ENCODE results near the gene ST6GALNAC3.

The ST6GALNAC3 gene

GRCh38 chr1:76059451-76059850, 15.1 kb upstream of the ST6GALNAC3 start:
- Mint-ChIP-seq H3K27me3 (peaks cover 6% of the 10 kb centered on the region), H3K36me3 (no peaks in the 10 kb centered on the region), H3K4me1 (no peaks in the 10 kb centered on the region), H3K4me3 (no peak overlapping the region), H3K27ac (no peak overlapping the region), H3K9me3 (no peaks in the 10 kb centered on the region)

- H3K27ac Mint-ChIP-seq = no peak overlapping the region
- H3K9me3 Mint-ChIP-seq = no peaks in the 10 kb centered on the region
- no peak overlapping the region for H3K4me3 Mint-ChIP-seq
- H3K36me3 Mint-ChIP-seq = no peaks in the 10 kb centered on the region
- H3K4me1 Mint-ChIP-seq = no peaks in the 10 kb centered on the region
- H3K27me3 Mint-ChIP-seq = peaks cover 3% of the 10 kb centered on the region
Observed at GRCh38 chr1:76065270-76065669, 9.3 kb upstream of the ST6GALNAC3 start.

DNA sequence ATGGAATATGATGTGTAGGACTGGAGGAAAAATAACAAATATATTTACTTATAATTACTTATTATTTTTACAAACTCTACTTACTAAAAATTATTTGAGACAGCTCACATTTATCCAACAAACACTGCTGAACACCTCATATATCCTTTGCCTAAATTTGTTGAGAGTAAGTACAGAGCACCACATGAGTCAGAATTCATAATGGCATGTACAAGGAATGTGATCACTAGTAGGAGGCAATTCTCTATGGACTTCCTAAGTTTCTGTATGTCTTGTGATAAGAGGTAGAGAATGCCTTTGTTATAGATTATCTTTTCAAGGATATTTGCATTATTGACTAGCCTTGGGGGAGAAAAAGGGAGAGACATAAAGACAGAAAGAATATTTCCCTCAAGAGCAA, 8.2 kb upstream of the ST6GALNAC3 start:
- no peaks in the 10 kb centered on the region for H3K9me3 Mint-ChIP-seq

DNA sequence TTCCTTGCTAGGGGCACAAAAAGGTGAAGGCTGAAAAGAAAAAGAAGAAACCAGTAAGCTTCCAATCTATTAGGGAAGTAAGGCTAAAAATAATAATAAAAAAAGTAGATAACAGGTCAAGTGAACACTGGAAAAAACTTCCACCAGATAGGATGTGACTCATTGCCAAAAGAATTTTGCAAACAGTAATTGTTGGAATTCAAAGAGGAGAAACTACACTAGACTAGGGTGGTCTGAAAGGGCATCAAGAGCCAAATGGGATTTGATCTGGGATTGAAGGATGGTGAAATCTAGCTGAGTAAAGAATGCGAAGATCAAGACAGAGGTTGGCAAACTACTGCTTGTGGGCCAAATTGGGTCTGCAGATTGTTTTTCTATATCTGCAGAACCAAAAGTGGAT, 6.0 kb upstream of the ST6GALNAC3 start:
- Mint-ChIP-seq H3K27ac (no peak overlapping the region), H3K4me3 (no peak overlapping the region), H3K36me3 (no peaks in the 10 kb centered on the region), H3K9me3 (no peaks in the 10 kb centered on the region), H3K27me3 (peaks cover 3% of the 10 kb centered on the region), H3K4me1 (peaks cover 2% of the 10 kb centered on the region)

More for the DNA sequence above, 8.2 kb upstream of the ST6GALNAC3 start:
- Mint-ChIP-seq H3K27ac (no peak overlapping the region), H3K4me3 (no peak overlapping the region), H3K4me1 (no peaks in the 10 kb centered on the region), H3K27me3 (peaks cover 3% of the 10 kb centered on the region), H3K36me3 (no peaks in the 10 kb centered on the region)

DNA sequence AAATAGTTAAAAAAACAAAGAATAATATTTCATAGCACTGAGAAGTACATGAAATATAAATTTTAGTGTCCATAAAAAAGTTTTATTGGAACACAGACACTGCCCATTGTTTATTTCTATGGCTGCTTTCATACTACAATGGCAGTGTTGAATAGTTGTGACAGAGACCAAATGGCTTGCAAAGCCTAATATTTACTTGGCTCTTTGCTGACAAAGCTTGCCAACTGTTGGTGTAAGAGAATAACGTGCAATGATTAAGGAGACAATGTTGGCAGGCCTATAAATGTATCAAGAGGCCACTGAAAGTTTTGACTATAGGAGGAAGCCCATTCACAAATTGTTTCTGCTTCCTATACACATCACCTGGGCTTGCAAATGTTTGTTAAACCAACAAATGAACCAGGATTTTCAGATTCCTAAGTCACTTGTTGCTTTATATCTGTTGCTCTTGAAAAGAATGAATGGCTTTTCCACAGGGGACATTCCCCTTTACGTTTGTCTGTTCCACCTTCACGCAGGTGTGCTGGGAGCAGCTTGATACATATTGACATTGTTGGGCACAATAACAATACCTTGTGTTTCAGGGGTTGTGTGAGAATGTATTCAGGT, 5.5 kb upstream of the ST6GALNAC3 start:
- peaks cover 7% of the 10 kb centered on the region for H3K4me1 Mint-ChIP-seq
- no peak overlapping the region for H3K27ac Mint-ChIP-seq
- H3K4me3 Mint-ChIP-seq = no peak overlapping the region
- H3K27me3 Mint-ChIP-seq = peaks cover 1% of the 10 kb centered on the region
- H3K36me3 Mint-ChIP-seq = no peaks in the 10 kb centered on the region
- H3K9me3 Mint-ChIP-seq = no peaks in the 10 kb centered on the region

DNA sequence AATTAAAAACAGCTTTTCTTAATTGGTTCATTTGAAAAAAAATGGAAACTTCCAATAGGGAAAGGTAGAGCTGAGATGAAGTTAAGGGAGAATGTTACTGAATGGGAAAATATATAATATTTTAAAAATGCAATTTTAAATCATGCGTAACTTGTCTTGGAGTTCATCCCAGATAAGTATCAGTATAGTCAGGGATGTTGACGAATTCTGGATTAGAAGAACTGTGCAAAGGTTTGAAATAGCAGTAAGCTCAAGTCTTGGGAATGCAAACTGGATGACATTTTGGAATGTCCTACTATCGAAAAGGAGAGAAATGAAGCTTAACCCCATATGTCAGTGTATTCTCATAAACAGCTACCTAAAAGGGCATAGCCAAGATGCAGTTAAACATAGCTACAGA, 4.0 kb upstream of the ST6GALNAC3 start:
- Mint-ChIP-seq H3K27me3 (no peaks in the 10 kb centered on the region), H3K27ac (no peak overlapping the region), H3K4me1 (peaks cover 18% of the 10 kb centered on the region), H3K36me3 (no peaks in the 10 kb centered on the region), H3K4me3 (no peak overlapping the region), H3K9me3 (no peaks in the 10 kb centered on the region)

- Mint-ChIP-seq H3K4me3 (no peak overlapping the region), H3K27ac (no peak overlapping the region), H3K9me3 (no peaks in the 10 kb centered on the region), H3K36me3 (no peaks in the 10 kb centered on the region), H3K4me1 (peaks cover 27% of the 10 kb centered on the region), H3K27me3 (no peaks in the 10 kb centered on the region)
Observed at GRCh38 chr1:76073481-76073880, 1.1 kb upstream of the ST6GALNAC3 start.

- no peaks in the 10 kb centered on the region for H3K27me3 Mint-ChIP-seq
- no peaks in the 10 kb centered on the region for H3K36me3 Mint-ChIP-seq
- H3K27ac Mint-ChIP-seq = no peak overlapping the region
Observed at GRCh38 chr1:76075188-76075489, 593 bp downstream of the ST6GALNAC3 start.

DNA sequence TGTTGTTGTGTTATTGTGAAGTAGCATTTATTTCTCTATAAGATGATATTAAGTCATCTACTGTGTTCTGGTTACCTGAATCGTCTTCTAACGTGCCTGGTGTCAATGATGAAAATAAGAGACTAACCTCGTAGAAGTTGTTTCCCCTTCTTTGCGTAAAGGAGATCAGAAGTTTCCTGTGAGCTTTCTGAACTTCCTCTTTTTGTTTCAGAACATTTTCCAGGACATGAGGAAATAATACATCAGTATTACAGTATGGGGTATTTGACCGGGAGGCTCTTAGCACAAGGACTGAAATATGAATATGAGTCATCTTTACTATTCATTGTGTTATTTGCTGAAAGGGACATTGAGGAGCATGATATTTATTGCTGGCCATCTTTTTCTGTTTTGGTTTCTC, 1.3 kb downstream of the ST6GALNAC3 start:
- H3K27ac Mint-ChIP-seq = no peak overlapping the region
- no peaks in the 10 kb centered on the region for H3K27me3 Mint-ChIP-seq
- H3K36me3 Mint-ChIP-seq = no peaks in the 10 kb centered on the region
- no peaks in the 10 kb centered on the region for H3K9me3 Mint-ChIP-seq
- H3K4me3 Mint-ChIP-seq = peak overlapping the region; percentile 91
- peaks cover 27% of the 10 kb centered on the region for H3K4me1 Mint-ChIP-seq

More at GRCh38 chr1:76075188-76075489, 593 bp downstream of the ST6GALNAC3 start:
- Mint-ChIP-seq H3K4me3 (peak overlapping the region; percentile 91), H3K9me3 (no peaks in the 10 kb centered on the region), H3K4me1 (peaks cover 27% of the 10 kb centered on the region)

- H3K4me3 Mint-ChIP-seq = no peak overlapping the region
- H3K27ac Mint-ChIP-seq = no peak overlapping the region
- H3K4me1 Mint-ChIP-seq = peaks cover 16% of the 10 kb centered on the region
Observed at GRCh38 chr1:76079475-76080227, 5.1 kb downstream of the ST6GALNAC3 start.

GRCh38 chr1:76080552-76081079, 6.1 kb downstream of the ST6GALNAC3 start:
- H3K9me3 Mint-ChIP-seq = no peaks in the 10 kb centered on the region
- H3K27ac Mint-ChIP-seq = no peak overlapping the region
- no peaks in the 10 kb centered on the region for H3K27me3 Mint-ChIP-seq
- H3K4me1 Mint-ChIP-seq = peaks cover 8% of the 10 kb centered on the region
- H3K4me3 Mint-ChIP-seq = no peak overlapping the region
- no peaks in the 10 kb centered on the region for H3K36me3 Mint-ChIP-seq

More at GRCh38 chr1:76079475-76080227, 5.1 kb downstream of the ST6GALNAC3 start:
- H3K9me3 Mint-ChIP-seq = no peaks in the 10 kb centered on the region
- no peaks in the 10 kb centered on the region for H3K36me3 Mint-ChIP-seq
- H3K27me3 Mint-ChIP-seq = no peaks in the 10 kb centered on the region

GRCh38 chr1:76082062-76082461, 7.5 kb downstream of the ST6GALNAC3 start:
- H3K27me3 Mint-ChIP-seq = no peaks in the 10 kb centered on the region
- H3K27ac Mint-ChIP-seq = no peak overlapping the region
- H3K4me1 Mint-ChIP-seq = no peaks in the 10 kb centered on the region
- H3K9me3 Mint-ChIP-seq = no peaks in the 10 kb centered on the region
- no peak overlapping the region for H3K4me3 Mint-ChIP-seq
- H3K36me3 Mint-ChIP-seq = no peaks in the 10 kb centered on the region

GRCh38 chr1:76083189-76083588, 8.6 kb downstream of the ST6GALNAC3 start:
- H3K27me3 Mint-ChIP-seq = no peaks in the 10 kb centered on the region
- no peak overlapping the region for H3K27ac Mint-ChIP-seq
- no peaks in the 10 kb centered on the region for H3K9me3 Mint-ChIP-seq
- no peaks in the 10 kb centered on the region for H3K4me1 Mint-ChIP-seq
- no peak overlapping the region for H3K4me3 Mint-ChIP-seq
- no peaks in the 10 kb centered on the region for H3K36me3 Mint-ChIP-seq

- Mint-ChIP-seq H3K36me3 (no peaks in the 10 kb centered on the region), H3K27ac (no peak overlapping the region), H3K9me3 (no peaks in the 10 kb centered on the region), H3K4me3 (no peak overlapping the region), H3K27me3 (peaks cover 1% of the 10 kb centered on the region), H3K4me1 (no peaks in the 10 kb centered on the region)
Observed at GRCh38 chr1:76084029-76084627, 9.6 kb downstream of the ST6GALNAC3 start.

DNA sequence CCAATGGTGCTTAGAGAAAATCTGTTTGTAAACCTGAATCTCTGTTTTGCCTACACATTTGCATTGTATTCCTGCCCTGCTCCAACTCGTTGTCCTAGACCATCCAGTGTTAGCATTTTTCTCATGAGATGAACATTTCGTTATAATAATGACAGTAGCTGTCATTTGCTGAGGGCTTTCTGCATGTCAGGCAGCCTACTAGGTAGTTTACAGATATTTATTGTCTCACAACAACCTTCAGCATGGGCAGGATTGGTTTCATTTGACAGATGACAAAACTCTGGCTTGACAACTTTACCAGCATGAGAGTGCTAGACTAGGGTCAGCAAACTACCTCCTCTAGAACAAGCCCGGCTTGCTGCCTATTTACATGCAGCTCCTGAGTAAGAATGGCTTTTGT, 10.1 kb downstream of the ST6GALNAC3 start:
- no peaks in the 10 kb centered on the region for H3K36me3 Mint-ChIP-seq
- no peaks in the 10 kb centered on the region for H3K9me3 Mint-ChIP-seq
- peaks cover 1% of the 10 kb centered on the region for H3K27me3 Mint-ChIP-seq
- no peaks in the 10 kb centered on the region for H3K4me1 Mint-ChIP-seq
- no peak overlapping the region for H3K27ac Mint-ChIP-seq
- no peak overlapping the region for H3K4me3 Mint-ChIP-seq

DNA sequence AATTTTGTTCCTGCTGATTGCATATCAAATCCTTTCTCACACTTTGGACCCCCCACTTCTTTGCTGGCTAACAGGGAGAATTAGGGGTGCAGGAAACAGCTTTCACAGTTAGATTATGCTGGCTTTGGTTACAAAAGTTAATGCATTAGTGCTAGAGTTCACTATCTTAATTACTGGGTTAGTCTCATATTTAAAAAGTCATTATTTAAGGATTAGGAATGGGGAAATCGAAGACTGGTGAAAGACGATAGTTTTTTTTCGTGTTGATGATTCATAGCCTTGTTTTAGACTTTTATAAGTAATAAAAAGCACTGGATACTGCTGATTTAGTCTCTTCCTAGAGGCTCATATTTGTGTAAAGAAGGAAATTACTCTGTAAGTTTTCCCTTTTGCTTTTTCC, 11.6 kb downstream of the ST6GALNAC3 start:
- H3K27ac Mint-ChIP-seq = no peak overlapping the region
- H3K9me3 Mint-ChIP-seq = no peaks in the 10 kb centered on the region
- no peak overlapping the region for H3K4me3 Mint-ChIP-seq
- H3K36me3 Mint-ChIP-seq = no peaks in the 10 kb centered on the region
- no peaks in the 10 kb centered on the region for H3K4me1 Mint-ChIP-seq
- H3K27me3 Mint-ChIP-seq = peaks cover 1% of the 10 kb centered on the region

Data from activated naive CD4-positive, alpha-beta T cell treated with anti-CD3 and anti-CD28 coated beads, Interleukin-2, amount 50 U/mL, for 24 hours (primary cell).